Peyer's patch (tissue), 4 donors: ENCODE measurements around the gene CNTROB. TPM values are rescaled to one million over a fixed set of nuclear protein-coding genes. Genes with fewer than 3 reads are reported as not detected.

Source experiments
- DNase-seq, 3 donors: peaks; one replicate each; pipeline ENCODE4 v3.0.0-alpha.2; 2017 to 2019
- H3K27ac ChIP-seq, 4 donors: fragments of 200-600 bp; sonication (generic); one replicate each; pipeline ENCODE4 v1.5.1; 2016 to 2019
- H3K27me3 ChIP-seq, 2 donors: fragments of 200-600 bp; sonication (generic); one replicate each; pipeline ENCODE4 v1.5.1; 2019
- H3K36me3 ChIP-seq, 3 donors: fragments of 200-600 bp; sonication (generic); one replicate each; pipeline ENCODE4 v1.5.1; 2016 to 2019
- H3K4me1 ChIP-seq, 4 donors: fragments of 200-600 bp; sonication (generic); one replicate each; pipeline ENCODE4 v1.5.1; 2016 to 2019
- H3K4me3 ChIP-seq, 4 donors: fragments of 200-600 bp; sonication (generic); 1 replicate in 3 of 4; 2 replicates in 1 of 4; pipeline ENCODE4 v1.5.1; 2016 to 2019; ENCODE audit warnings: mild to moderate bottlenecking in 1 of 4
- H3K9me3 ChIP-seq, 4 donors: fragments of 200-600 bp; sonication (generic); one replicate each; pipeline ENCODE4 v1.5.1; 2016 to 2019; ENCODE audit warnings: mild to moderate bottlenecking in 1 of 4
- CTCF ChIP-seq, 6 experiments: fragments of 450-650 bp in 4 of 6; fragments of 200-600 bp in 2 of 6; sonication (generic) in 1 of 6; IDR thresholded peaks; one replicate each; pipeline ENCODE4 v1.5.1; 2017 to 2019; ENCODE audit warnings: antibody characterized with exemption in 6 of 6, mild to moderate bottlenecking in 3 of 6, moderate library complexity in 1 of 6
- POLR2A ChIP-seq, 2 donors: fragments of 450-650 bp; IDR thresholded peaks; one replicate each; pipeline ENCODE4 v1.5.1; 2017; ENCODE audit warnings: antibody characterized with exemption in 2 of 2, mild to moderate bottlenecking in 2 of 2, moderate library complexity in 2 of 2
- total RNA-seq, 4 donors: library from RNA; depleted of rRNA; stranded (reverse); fragments of >200 nt; gene quantifications; one replicate each; pipeline ENCODE4 v1.1.0, GENCODE V29; 2016

The CNTROB gene
- total RNA-seq, 4 donors from 2014 or later, result 30.5 to 120 (median 45.2) TPM

GRCh38 chr17:7982173-7982572 lies 50.2 kb downstream of the CNTROB start:
- TF ChIP-seq CTCF (IDR thresholded peaks at IDR 0.05) (no peak), POLR2A (IDR thresholded peaks at IDR 0.05) (no peak)
- no peak overlapping the region for H3K4me3 ChIP-seq
- no peak overlapping the region for H3K27ac ChIP-seq
- DNase-seq, result no peak
- no peaks in the 10 kb centered on the region for H3K27me3 ChIP-seq
- H3K36me3 ChIP-seq, result no peaks in the 10 kb centered on the region
- H3K9me3 ChIP-seq, result no peaks in the 10 kb centered on the region
- no peaks in the 10 kb centered on the region for H3K4me1 ChIP-seq

- DNase-seq, result no peak
Measured at GRCh38 chr17:7982666-7983065, 50.7 kb downstream of the CNTROB start.

GRCh38 chr17:7984904-7985303 lies 52.9 kb downstream of the CNTROB start:
- no peak overlapping the region for H3K4me3 ChIP-seq
- peaks cover 0 to 4% (median 1%) of the 10 kb centered on the region in 4 donors for H3K4me1 ChIP-seq
- H3K36me3 ChIP-seq, result no peaks in the 10 kb centered on the region
- TF ChIP-seq CTCF (IDR thresholded peaks at IDR 0.05), result no peak
- no peak for TF ChIP-seq POLR2A (IDR thresholded peaks at IDR 0.05)
- DNase-seq, result no peak
- H3K27ac ChIP-seq, result no peak overlapping the region
- no peaks in the 10 kb centered on the region for H3K27me3 ChIP-seq
- H3K9me3 ChIP-seq, result no peaks in the 10 kb centered on the region

More at GRCh38 chr17:7982666-7983065, 50.7 kb downstream of the CNTROB start:
- Histone ChIP-seq H3K27ac (no peak overlapping the region), H3K36me3 (no peaks in the 10 kb centered on the region), H3K27me3 (no peaks in the 10 kb centered on the region), H3K9me3 (no peaks in the 10 kb centered on the region), H3K4me1 (no peaks in the 10 kb centered on the region), H3K4me3 (no peak overlapping the region)
- no peak for TF ChIP-seq CTCF (IDR thresholded peaks at IDR 0.05)
- no peak for TF ChIP-seq POLR2A (IDR thresholded peaks at IDR 0.05)

- no peak for TF ChIP-seq CTCF (IDR thresholded peaks at IDR 0.05)
- no peak for TF ChIP-seq POLR2A (IDR thresholded peaks at IDR 0.05)
- DNase-seq, result no peak
- Histone ChIP-seq H3K4me3 (no peak overlapping the region), H3K36me3 (no peaks in the 10 kb centered on the region), H3K27me3 (no peaks in the 10 kb centered on the region), H3K4me1 (peaks cover 0 to 4% (median 2%) of the 10 kb centered on the region in 4 donors), H3K9me3 (no peaks in the 10 kb centered on the region), H3K27ac (no peak overlapping the region)
Measured at GRCh38 chr17:7987112-7987893, 55.3 kb downstream of the CNTROB start.

- TF ChIP-seq POLR2A (IDR thresholded peaks at IDR 0.05) (no peak), CTCF (IDR thresholded peaks at IDR 0.05) (peak; percentile 53 to 95 (median 88))
- Histone ChIP-seq H3K36me3 (no peaks in the 10 kb centered on the region), H3K27me3 (no peaks in the 10 kb centered on the region), H3K4me1 (peaks cover 0 to 4% (median 2%) of the 10 kb centered on the region in 4 donors), H3K27ac (no peak overlapping the region), H3K9me3 (no peaks in the 10 kb centered on the region), H3K4me3 (no peak overlapping the region)
- DNase-seq, result peak in 1 of 3 donors; percentile 52
Measured at GRCh38 chr17:7988750-7989178, 56.8 kb downstream of the CNTROB start.
